RWPE2 (cell line): ENCODE data around the gene HOXD8.
A peak's percentile ranks its signal among the peaks of the same experiment; 100 is the strongest.

Source experiments
- ATAC-seq: fragments of 200-7000 bp; cut with Tn5 transposase; 3 replicates; pipeline ENCODE4 v1.9.1; 2021; ENCODE audit warnings: low read depth
- DNase-seq: peaks from one replicate; pipeline ENCODE4 v3.0.0-alpha.2; 2020; ENCODE audit warnings: low spot score
- H3K27ac ChIP-seq: fragments of 450-650 bp; 2 replicates; pipeline ENCODE4 v1.5.1; 2017; ENCODE audit warnings: mild to moderate bottlenecking; ENCODE audit not compliant: poor library complexity, severe bottlenecking
- H3K27me3 ChIP-seq: fragments of 250-450 bp; sonication (Bioruptor Pico); 2 replicates; pipeline ENCODE4 v1.5.1; 2021; ENCODE audit warnings: mild to moderate bottlenecking, moderate library complexity; ENCODE audit not compliant: insufficient read depth, poor library complexity, severe bottlenecking
- H3K36me3 ChIP-seq: fragments of 250-450 bp; sonication (Bioruptor Pico); 2 replicates; pipeline ENCODE4 v1.5.1; 2020; ENCODE audit warnings: low read depth, mild to moderate bottlenecking, moderate library complexity
- H3K4me1 ChIP-seq: fragments of 250-450 bp; sonication (Bioruptor Pico); 2 replicates; pipeline ENCODE4 v1.5.1; 2021; ENCODE audit warnings: mild to moderate bottlenecking, moderate library complexity; ENCODE audit not compliant: insufficient read depth, poor library complexity, severe bottlenecking
- H3K4me3 ChIP-seq: fragments of 250-450 bp; sonication (Bioruptor Pico); 2 replicates; pipeline ENCODE4 v1.5.1; 2021; ENCODE audit warnings: mild to moderate bottlenecking, moderate library complexity; ENCODE audit not compliant: severe bottlenecking
- H3K9me3 ChIP-seq: fragments of 250-450 bp; sonication (Bioruptor Pico); 2 replicates; pipeline ENCODE4 v1.5.1; 2021; ENCODE audit warnings: mild to moderate bottlenecking, moderate library complexity; ENCODE audit not compliant: severe bottlenecking
- CTCF ChIP-seq: fragments of 450-650 bp; IDR thresholded peaks from one replicate; pipeline ENCODE4 v1.5.1; 2017; ENCODE audit warnings: mild to moderate bottlenecking, moderate library complexity; ENCODE audit not compliant: poor library complexity, severe bottlenecking

The HOXD8 gene

DNA sequence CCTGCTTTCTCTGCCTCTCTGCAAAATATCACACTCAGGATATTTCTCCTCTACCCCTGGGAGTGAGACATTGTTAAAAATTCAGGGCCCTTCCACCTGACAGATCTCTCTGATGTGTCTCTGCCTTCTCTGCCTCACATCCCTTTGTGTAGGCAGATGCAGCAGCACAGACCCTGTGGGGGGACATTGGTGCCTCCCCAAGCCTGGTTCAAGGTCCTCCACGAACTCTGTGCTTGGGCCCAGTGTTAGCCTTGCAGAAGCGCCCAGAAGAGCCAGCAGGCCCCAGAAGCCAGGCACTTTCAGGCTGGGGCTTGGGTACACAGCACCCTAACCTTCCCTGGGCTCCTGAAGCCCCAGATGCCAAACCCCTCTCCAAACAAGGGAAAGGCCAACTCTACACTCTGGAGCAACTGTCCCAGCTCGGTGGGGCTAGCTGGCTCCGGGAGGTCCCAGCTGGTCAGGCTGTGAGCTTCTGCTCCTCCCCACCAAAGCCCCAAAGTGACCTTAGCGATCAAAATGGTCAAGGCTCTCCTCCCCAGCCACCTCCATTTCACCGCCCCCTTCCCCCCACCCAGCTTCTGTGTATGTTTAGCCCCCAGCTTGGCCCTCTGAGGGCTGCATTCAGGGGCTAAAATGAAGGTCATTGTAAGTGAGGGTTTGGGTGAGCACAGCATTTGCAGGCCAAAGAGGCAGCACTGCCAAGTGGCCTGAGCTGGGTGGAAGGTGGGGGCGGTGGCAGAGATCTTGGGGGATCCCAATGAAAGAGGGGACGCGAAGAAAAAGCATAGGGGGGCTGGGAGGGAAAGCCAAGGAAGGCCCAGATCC lies 4.3 kb upstream of the HOXD8 start:
- Histone ChIP-seq H3K9me3 (no peaks in the 10 kb centered on the region), H3K4me1 (peaks cover 5% of the 10 kb centered on the region), H3K27ac (no peak overlapping the region), H3K4me3 (no peak overlapping the region), H3K36me3 (peaks cover 8% of the 10 kb centered on the region), H3K27me3 (no peaks in the 10 kb centered on the region)
- no peak for TF ChIP-seq CTCF
- no peak for DNase-seq
- ATAC-seq = no peak

GRCh38 chr2:176125772-176126054 lies 3.8 kb upstream of the HOXD8 start:
- no peak for DNase-seq
- Histone ChIP-seq H3K4me1 (peaks cover 5% of the 10 kb centered on the region), H3K27ac (no peak overlapping the region), H3K4me3 (no peak overlapping the region), H3K27me3 (no peaks in the 10 kb centered on the region), H3K36me3 (peaks cover 8% of the 10 kb centered on the region), H3K9me3 (no peaks in the 10 kb centered on the region)
- no peak for TF ChIP-seq CTCF
- no peak for ATAC-seq

DNA sequence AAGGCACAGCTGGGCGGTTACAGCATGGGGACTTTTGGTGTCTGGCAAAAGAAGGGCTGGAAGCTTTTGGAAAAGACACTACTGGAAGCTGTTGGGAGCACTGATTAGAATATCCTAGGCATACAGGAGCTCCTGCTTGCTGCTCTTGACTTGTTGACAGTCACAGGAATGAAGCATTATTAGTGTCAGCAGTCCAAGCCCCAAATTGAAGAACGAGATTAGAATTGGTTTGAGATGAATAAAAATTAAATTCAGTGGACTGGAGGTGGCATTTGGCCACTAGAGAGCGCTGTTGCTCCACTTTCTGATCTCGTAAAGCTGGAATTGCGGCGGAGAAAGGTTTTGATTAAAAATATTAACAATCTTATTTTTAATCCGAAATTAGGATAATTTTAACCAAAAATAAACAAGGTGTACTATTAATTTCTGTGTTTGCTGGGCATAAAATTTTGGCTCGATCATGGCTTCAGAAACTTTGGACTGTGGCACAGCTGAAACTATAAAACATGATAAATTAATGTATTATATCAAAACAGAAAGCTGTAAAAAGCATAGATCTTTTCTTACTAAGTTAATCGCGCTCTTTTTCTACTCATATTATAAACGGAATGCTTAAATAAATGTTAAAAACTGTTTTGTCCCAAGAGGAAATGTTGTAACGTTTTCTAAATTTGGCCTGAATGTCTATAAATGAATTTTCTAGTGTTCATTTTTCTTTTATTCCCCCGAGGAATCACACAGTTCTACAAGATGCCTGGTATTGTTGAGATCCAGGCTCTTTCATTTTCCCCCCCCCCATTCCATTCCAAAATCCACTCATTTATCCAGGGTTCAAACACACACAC lies 2.4 kb upstream of the HOXD8 start:
- H3K27me3 ChIP-seq = no peaks in the 10 kb centered on the region
- peaks cover 5% of the 10 kb centered on the region for H3K4me1 ChIP-seq

DNA sequence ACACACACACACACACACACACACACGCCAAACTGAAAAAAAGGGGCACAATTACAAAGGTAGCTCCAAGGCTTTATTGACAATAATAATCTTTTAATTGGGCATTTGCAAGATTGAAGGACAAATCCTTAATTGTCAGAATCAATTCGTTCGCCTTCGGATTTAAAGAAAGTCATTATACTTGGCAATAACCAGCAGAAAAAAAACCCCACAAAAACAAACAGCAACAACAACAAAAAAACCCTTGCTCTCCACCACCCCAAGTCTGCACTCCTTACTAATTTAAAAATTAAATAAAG lies 1.8 kb upstream of the HOXD8 start:
- H3K36me3 ChIP-seq = peaks cover 8% of the 10 kb centered on the region
- H3K27ac ChIP-seq = no peak overlapping the region
- TF ChIP-seq CTCF = no peak
- H3K9me3 ChIP-seq = no peaks in the 10 kb centered on the region
- ATAC-seq (no peak), DNase-seq (no peak)
- no peak overlapping the region for H3K4me3 ChIP-seq
- H3K27me3 ChIP-seq = no peaks in the 10 kb centered on the region
- peaks cover 5% of the 10 kb centered on the region for H3K4me1 ChIP-seq

More for the DNA sequence above, 2.4 kb upstream of the HOXD8 start:
- Histone ChIP-seq H3K4me3 (no peak overlapping the region), H3K36me3 (peaks cover 8% of the 10 kb centered on the region), H3K9me3 (no peaks in the 10 kb centered on the region), H3K27ac (no peak overlapping the region)
- DNase-seq (no peak), ATAC-seq (peak; percentile 13; the same call in 1 of the 3 replicates)
- TF ChIP-seq CTCF = peak; percentile 94
